Central memory CD8-positive, alpha-beta T cell (primary cell): Measurements from ENCODE around the gene RAD51B.

ENCODE experiments used
- ATAC-seq: fragments of 150-1000 bp; cut with Tn5 transposase; replicated peaks from 2 replicates; pipeline ENCODE4 v1.10.0; 2022; ENCODE audit warnings: mild to moderate bottlenecking, moderate FRiP score, moderate number of reproducible peaks; ENCODE audit not compliant: poor library complexity, severe bottlenecking; ENCODE audit errors: extremely low read depth
- DNase-seq, 2 donors: peaks; one replicate each; pipeline ENCODE4 v3.0.0; 2021; ENCODE audit warnings: low spot score in 2 of 2
- H3K27ac Mint-ChIP-seq: one replicate; pipeline ENCODE4 v1.8.0; 2022; ENCODE audit warnings: low read depth, mild to moderate bottlenecking, moderate library complexity, mixed read lengths
- H3K27me3 Mint-ChIP-seq: one replicate; pipeline ENCODE4 v1.8.0; 2022; ENCODE audit warnings: mixed read lengths
- H3K36me3 Mint-ChIP-seq: one replicate; pipeline ENCODE4 v1.8.0; 2022; ENCODE audit warnings: mild to moderate bottlenecking, moderate library complexity, mixed read lengths; ENCODE audit not compliant: insufficient read depth
- H3K4me1 Mint-ChIP-seq: one replicate; pipeline ENCODE4 v1.8.0; 2022; ENCODE audit warnings: mixed read lengths
- H3K4me3 Mint-ChIP-seq: one replicate; pipeline ENCODE4 v1.8.0; 2022; ENCODE audit warnings: mild to moderate bottlenecking, moderate library complexity, mixed read lengths
- H3K9me3 Mint-ChIP-seq: one replicate; pipeline ENCODE4 v1.8.0; 2022; ENCODE audit warnings: mixed read lengths

RAD51B gene

DNA sequence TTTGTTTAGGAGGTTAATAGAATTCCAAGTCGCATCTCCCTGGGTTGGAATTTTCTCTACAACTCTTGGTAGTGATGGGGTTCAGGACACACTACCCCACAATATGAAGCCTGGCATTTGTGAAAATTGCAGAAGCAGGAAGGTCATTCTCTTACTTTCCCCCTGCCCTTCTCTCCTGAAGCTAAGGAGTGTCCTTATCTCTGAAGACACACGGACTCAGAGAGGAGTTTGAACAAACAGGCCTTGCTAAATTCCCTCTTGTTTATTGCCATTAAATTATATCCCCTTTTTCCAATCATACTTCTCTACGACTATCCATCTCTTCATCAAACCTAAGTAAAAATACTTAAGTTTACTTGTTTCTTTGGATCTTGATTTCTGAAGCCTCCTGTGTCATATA, 443.0 kb downstream of the RAD51B start:
- no peaks in the 10 kb centered on the region for H3K27me3 Mint-ChIP-seq
- no peak for DNase-seq
- no peaks in the 10 kb centered on the region for H3K9me3 Mint-ChIP-seq
- H3K4me3 Mint-ChIP-seq = no peak overlapping the region
- no peak for ATAC-seq
- no peak overlapping the region for H3K27ac Mint-ChIP-seq
- no peaks in the 10 kb centered on the region for H3K4me1 Mint-ChIP-seq
- H3K36me3 Mint-ChIP-seq = peaks cover 3% of the 10 kb centered on the region

DNA sequence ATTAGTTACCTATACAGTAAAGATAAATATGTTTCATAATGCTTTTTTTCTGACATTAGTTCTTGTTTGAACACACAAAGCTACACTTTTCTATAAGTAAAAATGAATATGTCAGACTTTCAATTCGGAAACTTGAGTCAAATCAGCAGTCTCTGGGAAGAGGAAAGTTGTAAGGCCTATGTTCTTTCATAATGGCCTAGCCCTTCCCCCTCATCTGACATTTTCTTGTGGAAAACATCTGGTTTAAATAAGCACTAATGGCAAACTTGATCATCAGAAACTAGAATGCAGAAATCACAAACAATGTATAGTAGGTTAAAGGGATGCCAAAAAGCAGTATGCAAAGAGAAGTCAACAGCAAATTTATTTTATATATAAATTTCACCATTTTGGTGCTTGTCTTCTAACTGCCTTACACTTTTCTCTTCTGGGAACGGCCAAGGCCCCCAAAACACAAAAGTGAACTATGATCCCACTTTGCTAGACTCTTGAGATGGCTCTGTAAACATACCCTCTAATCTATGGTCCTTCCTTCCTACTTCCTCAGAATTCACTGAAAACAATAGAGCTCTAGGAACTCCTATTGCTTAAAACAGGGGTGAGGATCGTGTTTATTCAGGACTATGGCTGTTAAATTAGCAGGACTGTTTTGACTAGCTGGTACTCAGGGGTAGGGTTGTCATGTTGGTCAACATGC, 444.1 kb downstream of the RAD51B start:
- H3K36me3 Mint-ChIP-seq = peaks cover 3% of the 10 kb centered on the region
- peaks cover 9% of the 10 kb centered on the region for H3K4me1 Mint-ChIP-seq
- H3K27ac Mint-ChIP-seq = no peak overlapping the region

DNA sequence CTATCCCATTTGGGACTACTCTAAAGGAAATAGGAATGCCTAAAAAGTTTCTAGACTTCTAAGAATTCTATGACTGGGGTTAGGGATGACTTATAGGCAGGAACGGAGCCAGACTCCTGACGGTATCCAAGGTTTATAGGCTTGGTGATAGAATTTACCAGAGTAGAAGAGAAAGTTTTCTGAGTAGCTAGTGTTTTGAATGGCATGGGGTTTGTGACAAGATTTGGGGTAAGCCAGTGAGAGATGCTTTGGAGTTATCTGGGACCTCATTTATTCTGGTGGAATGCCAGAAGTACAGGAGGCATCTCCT, 444.6 kb downstream of the RAD51B start:
- DNase-seq = no peak
- Mint-ChIP-seq H3K4me3 (no peak overlapping the region), H3K9me3 (no peaks in the 10 kb centered on the region), H3K36me3 (peaks cover 3% of the 10 kb centered on the region), H3K27me3 (no peaks in the 10 kb centered on the region), H3K27ac (no peak overlapping the region), H3K4me1 (peaks cover 14% of the 10 kb centered on the region)
- no peak for ATAC-seq

More for the DNA sequence above, 444.1 kb downstream of the RAD51B start:
- Mint-ChIP-seq H3K4me3 (no peak overlapping the region), H3K27me3 (no peaks in the 10 kb centered on the region), H3K9me3 (no peaks in the 10 kb centered on the region)
- ATAC-seq = no peak
- no peak for DNase-seq

DNA sequence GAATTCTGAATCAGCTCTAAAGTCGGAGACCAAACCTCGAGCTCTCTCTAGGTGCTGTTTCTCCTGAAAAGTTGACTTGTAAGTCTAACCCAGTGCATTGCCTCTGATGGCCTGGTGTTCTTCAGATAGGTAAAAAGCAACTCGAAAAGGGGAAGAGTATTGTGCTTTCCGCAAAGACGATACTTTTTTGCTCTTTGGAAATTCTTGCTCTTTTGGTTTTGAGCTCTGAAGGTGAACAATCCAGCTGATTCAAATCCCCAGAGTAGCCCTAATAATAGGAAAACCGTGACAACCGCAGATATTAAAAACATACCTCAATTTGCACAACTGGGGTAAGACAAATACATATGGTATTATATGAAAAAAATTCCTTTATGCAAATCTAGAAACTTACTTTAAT, 447.4 kb downstream of the RAD51B start:
- no peak overlapping the region for H3K4me3 Mint-ChIP-seq

DNA sequence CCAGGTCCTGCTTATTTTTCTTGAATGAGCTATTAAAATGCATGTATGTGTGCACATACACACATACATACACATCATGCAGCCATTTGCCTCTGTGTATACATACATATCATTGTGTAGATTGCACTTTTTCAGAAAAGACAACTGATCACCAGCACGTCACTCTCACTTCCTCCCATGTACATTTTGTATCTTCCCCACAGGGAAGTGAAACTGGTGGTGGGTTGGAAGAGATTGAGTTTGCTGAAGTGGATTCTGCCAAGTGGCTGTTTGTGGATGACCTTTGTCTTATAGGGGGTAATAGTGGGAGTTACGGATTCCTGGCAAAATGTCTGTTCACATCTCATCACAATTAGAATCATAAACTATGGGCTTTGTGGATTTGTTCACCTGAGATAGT, 448.6 kb downstream of the RAD51B start:
- no peaks in the 10 kb centered on the region for H3K9me3 Mint-ChIP-seq
- no peak overlapping the region for H3K4me3 Mint-ChIP-seq
- H3K27ac Mint-ChIP-seq = peak overlapping the region; percentile 83
- H3K4me1 Mint-ChIP-seq = peaks cover 22% of the 10 kb centered on the region
- H3K27me3 Mint-ChIP-seq = no peaks in the 10 kb centered on the region
- DNase-seq (no peak), ATAC-seq (peak; percentile 62)
- no peaks in the 10 kb centered on the region for H3K36me3 Mint-ChIP-seq

More for the DNA sequence above, 447.4 kb downstream of the RAD51B start:
- DNase-seq (no peak), ATAC-seq (no peak)
- Mint-ChIP-seq H3K27me3 (no peaks in the 10 kb centered on the region), H3K4me1 (peaks cover 22% of the 10 kb centered on the region), H3K36me3 (peaks cover 1% of the 10 kb centered on the region), H3K27ac (no peak overlapping the region), H3K9me3 (no peaks in the 10 kb centered on the region)

DNA sequence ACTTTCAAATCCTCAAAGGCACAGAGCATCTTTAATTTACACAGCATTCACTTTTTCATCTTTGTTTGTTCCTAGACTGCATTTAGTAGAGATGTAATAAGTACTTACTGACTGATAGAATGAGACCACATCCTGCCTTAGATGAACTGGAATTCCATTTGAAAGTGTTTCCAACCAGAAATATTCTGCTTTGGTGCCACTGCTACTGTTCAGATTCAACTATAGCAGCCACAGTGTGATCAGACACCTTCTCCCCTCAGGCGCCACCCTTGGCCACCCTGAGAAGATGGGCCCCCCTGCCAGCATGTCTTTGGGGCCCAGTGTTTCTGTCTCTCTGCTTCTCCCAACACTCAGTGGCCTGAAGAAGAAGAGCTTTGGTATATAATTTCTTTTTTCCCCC, 449.1 kb downstream of the RAD51B start:
- Mint-ChIP-seq H3K27ac (peak overlapping the region; percentile 83), H3K4me1 (peaks cover 22% of the 10 kb centered on the region), H3K4me3 (no peak overlapping the region), H3K9me3 (no peaks in the 10 kb centered on the region), H3K27me3 (no peaks in the 10 kb centered on the region), H3K36me3 (no peaks in the 10 kb centered on the region)
- DNase-seq (no peak), ATAC-seq (peak; percentile 71)

DNA sequence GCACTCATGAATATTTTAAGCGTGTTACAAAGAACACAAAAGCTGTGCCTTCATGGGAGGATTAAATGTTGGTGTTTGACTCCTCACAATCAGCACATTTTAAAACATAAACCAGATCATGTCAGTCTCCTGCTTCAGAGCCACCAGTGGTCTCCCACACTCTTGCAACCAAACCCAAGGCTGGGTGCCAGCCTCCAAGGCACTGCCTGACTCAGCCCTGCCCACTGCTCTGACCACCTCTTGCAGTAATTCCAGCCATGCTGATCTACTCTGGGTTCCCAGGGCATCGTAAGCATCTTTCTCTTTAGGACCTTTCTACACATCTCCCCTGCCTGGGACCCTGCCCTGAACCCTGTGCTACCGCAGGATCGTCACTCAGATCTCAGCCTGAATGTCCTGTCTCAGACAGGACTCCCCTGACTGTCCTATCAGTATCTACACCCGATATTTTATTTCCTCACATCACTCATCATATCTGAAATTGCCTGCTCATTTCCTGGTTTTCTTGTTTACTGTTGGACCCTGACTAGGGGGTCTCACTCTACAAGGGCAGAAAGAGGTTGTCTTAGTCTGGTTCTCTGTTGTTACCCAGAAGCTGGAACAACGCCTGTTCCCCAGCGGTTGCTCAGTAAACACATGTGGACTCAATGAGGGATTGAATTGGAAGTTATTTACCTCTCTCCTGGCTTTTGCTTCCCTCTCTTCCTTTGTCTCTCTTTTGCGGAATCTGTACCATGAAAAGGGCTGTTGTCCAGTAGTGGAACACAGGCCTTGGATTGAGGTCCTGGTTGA, 449.8 kb downstream of the RAD51B start:
- Mint-ChIP-seq H3K4me3 (no peak overlapping the region), H3K4me1 (peaks cover 25% of the 10 kb centered on the region), H3K9me3 (no peaks in the 10 kb centered on the region), H3K36me3 (no peaks in the 10 kb centered on the region), H3K27ac (peak overlapping the region; percentile 12), H3K27me3 (no peaks in the 10 kb centered on the region)
- no peak for DNase-seq
- ATAC-seq = no peak

DNA sequence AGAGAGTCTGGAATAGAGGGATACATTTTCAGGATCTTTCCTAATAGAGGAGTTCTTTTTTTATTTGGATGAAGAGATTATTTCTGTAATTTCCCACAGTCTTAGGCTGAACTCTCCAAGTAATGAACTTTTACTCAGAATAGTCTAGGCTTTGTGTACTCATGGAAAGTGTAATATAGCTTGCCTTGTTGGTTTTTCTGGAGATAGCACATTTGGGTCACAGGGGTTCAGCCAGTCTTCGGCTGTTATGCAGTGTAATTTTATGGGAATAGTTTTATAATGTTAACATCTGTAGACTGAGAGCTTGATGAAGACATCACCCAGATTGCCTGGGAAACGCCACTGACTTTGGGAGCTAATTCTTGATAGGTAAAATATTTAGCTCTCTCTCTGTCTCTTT, 450.8 kb downstream of the RAD51B start:
- Mint-ChIP-seq H3K36me3 (no peaks in the 10 kb centered on the region), H3K9me3 (no peaks in the 10 kb centered on the region), H3K4me1 (peaks cover 35% of the 10 kb centered on the region), H3K27ac (no peak overlapping the region), H3K27me3 (no peaks in the 10 kb centered on the region), H3K4me3 (no peak overlapping the region)
- DNase-seq (no peak), ATAC-seq (no peak)

DNA sequence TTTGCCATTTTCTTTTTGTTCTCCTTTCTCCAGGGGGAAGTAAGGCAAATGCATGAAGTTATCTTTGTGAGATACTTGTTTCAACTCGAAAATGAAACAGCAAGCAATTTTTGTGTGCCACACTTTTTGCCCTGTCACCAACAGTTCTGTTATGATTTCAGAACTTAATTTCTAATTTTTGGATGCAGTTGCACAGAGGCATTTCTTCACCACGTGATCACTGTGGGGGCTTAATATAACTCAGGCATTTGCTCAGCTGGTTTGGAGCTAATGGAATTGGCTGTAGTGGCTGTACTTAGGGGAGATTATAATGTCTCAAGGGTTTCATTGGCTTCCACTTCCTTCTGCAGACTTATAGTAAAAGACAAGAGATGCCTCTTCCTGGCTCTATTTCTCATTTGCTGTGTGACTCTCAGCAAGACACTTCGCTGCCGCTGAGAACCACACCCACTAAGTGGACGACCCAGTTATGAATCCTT, 452.4 kb downstream of the RAD51B start:
- H3K36me3 Mint-ChIP-seq = peaks cover 2% of the 10 kb centered on the region
- no peak overlapping the region for H3K27ac Mint-ChIP-seq
- H3K4me1 Mint-ChIP-seq = peaks cover 42% of the 10 kb centered on the region
- H3K9me3 Mint-ChIP-seq = no peaks in the 10 kb centered on the region
- ATAC-seq (no peak), DNase-seq (no peak)
- no peaks in the 10 kb centered on the region for H3K27me3 Mint-ChIP-seq
- H3K4me3 Mint-ChIP-seq = no peak overlapping the region

DNA sequence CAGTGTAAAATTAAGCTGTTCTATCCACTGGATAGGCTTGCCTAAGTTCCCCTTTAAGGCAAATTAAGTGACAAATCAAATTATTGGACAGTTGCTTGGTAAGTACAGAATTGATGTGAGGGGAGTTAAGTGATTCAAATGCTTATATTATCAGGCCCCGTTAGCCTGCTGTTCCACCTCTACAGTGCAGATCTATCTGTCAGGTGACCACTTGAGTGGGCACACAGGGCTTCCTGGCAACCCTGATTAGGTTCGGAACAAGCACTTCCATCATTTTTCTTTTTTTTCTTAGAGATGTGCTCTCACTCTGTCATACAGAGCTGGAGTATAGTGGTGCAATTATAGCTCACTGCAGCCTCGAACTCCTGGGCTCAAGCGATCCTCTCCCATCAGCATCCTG, 453.8 kb downstream of the RAD51B start:
- ATAC-seq (no peak), DNase-seq (no peak)
- Mint-ChIP-seq H3K27ac (no peak overlapping the region), H3K27me3 (no peaks in the 10 kb centered on the region), H3K4me3 (no peak overlapping the region), H3K4me1 (peaks cover 36% of the 10 kb centered on the region), H3K9me3 (no peaks in the 10 kb centered on the region), H3K36me3 (peaks cover 2% of the 10 kb centered on the region)

DNA sequence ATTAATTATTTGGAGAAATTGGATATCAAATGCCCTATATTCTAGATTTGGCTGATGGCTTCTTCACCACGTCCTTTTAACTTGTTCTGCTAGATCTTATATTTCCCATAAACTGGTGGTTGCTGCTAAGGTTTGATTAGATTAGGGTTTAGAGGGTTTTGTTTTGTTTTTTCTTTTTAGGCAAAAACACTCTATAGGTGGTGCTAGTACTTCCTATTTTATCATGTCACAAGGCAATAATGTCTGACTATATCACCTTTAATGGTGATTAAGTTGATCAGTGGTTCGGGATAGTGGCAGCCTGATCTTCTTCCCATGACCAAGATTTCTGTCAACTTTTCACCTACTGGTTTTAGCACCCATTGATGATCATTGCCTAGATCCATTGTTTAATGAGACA, 455.1 kb downstream of the RAD51B start:
- Mint-ChIP-seq H3K4me1 (peaks cover 29% of the 10 kb centered on the region), H3K27ac (peak overlapping the region; percentile 68), H3K27me3 (no peaks in the 10 kb centered on the region), H3K9me3 (no peaks in the 10 kb centered on the region), H3K36me3 (peaks cover 2% of the 10 kb centered on the region), H3K4me3 (no peak overlapping the region)
- peak; percentile 28 for ATAC-seq
- DNase-seq = no peak

DNA sequence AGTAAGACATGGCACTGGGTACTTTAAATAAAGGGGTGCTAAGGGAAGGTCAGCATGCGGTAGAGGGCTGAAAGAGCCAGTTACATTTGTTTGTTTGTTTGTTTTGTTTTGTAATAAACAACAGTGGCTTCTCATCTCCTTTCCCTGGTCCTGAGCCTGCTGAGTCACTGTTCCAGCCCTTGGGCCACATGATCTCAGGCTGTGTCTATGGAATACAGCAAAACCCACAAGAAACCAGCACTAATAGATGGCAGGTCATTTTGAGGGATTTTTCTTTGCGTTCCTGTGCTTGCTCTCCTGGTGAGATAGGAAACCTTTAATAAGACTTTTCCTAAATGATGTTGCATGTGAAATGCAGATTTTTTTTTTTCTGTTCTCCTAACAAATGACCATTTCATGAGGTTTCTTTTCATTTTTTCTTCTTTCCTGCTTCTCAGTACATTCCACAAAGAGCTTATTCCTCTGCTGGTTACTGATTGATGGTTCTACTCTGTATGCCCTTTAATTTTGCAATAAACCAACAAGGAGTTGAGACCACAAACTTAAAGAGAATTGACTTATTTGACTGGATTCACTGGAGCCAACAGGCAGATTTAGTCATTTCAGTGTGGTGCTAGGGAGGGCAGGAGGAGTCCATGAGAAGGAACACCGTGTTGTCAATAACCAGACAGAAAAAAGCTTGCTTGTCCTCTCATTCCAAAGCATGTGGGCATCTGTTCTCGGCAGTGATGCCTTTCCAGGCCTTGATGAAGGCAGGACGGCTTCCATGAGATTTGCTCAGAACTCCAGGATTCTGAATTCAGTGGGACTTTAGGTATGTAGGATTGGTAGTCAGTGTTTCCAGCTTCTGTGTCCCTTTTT, 459.2 kb downstream of the RAD51B start:
- H3K36me3 Mint-ChIP-seq = peaks cover 6% of the 10 kb centered on the region
- DNase-seq (no peak), ATAC-seq (no peak)
- H3K9me3 Mint-ChIP-seq = no peaks in the 10 kb centered on the region
- H3K4me3 Mint-ChIP-seq = no peak overlapping the region
- peaks cover 46% of the 10 kb centered on the region for H3K4me1 Mint-ChIP-seq
- H3K27ac Mint-ChIP-seq = no peak overlapping the region
- no peaks in the 10 kb centered on the region for H3K27me3 Mint-ChIP-seq
